Fibroblast of lung (primary cell): ENCODE data around the gene RUNX1. TPM values are rescaled to one million over a fixed set of nuclear protein-coding genes. Genes with fewer than 3 reads are reported as not detected.

ENCODE experiments used
- DNase-seq, 2 donors: peaks; one replicate each; pipeline versions ENCODE4 v3.0.0 to v3.0.0-alpha.2; 2010; ENCODE audit warnings: low read depth in 2 of 2
- H2AFZ ChIP-seq: 2 replicates; pipeline ENCODE4 v1.5.1; 2012; ENCODE audit warnings: low read length, control low read depth, inconsistent platforms
- H3K27ac ChIP-seq: 2 replicates; pipeline ENCODE4 v1.5.1; 2011; ENCODE audit warnings: low read length, control low read depth; ENCODE audit not compliant: insufficient read depth
- H3K27me3 ChIP-seq: 2 replicates; pipeline ENCODE4 v1.5.1; 2011; ENCODE audit warnings: mild to moderate bottlenecking, low read length; ENCODE audit not compliant: control insufficient read depth, insufficient read depth
- H3K36me3 ChIP-seq: 2 replicates; pipeline ENCODE4 v1.5.1; 2011; ENCODE audit warnings: low read length; ENCODE audit not compliant: control insufficient read depth, insufficient read depth
- H3K4me1 ChIP-seq: 2 replicates; pipeline ENCODE4 v1.5.1; 2011; ENCODE audit warnings: low read length; ENCODE audit not compliant: control insufficient read depth, insufficient read depth; ENCODE audit errors: extremely low read depth
- H3K4me2 ChIP-seq: 2 replicates; pipeline ENCODE4 v1.5.1; 2011; ENCODE audit warnings: low read length, control low read depth; ENCODE audit not compliant: insufficient read depth; ENCODE audit errors: extremely low read depth
- H3K4me3 ChIP-seq, 4 experiments: fragments of 200-600 bp in 1 of 4; sonication (generic) in 1 of 4; replicated peaks in 1 of 4; 2 replicates each; pipeline ENCODE4 v1.5.1; 2011 to 2016; ENCODE audit warnings: low read length in 4 of 4, low read depth in 3 of 4, mild to moderate bottlenecking in 3 of 4, control low read depth in 2 of 4, inconsistent platforms in 1 of 4, mixed read lengths in 1 of 4; ENCODE audit not compliant: insufficient read depth in 1 of 4; ENCODE audit errors: control extremely low read depth in 1 of 4
- H3K79me2 ChIP-seq: 2 replicates; pipeline ENCODE4 v1.5.1; 2012; ENCODE audit warnings: mild to moderate bottlenecking, low read length, inconsistent platforms; ENCODE audit not compliant: control insufficient read depth, insufficient read depth
- H3K9ac ChIP-seq: 2 replicates; pipeline ENCODE4 v1.5.1; 2011; ENCODE audit warnings: mild to moderate bottlenecking, low read length, control low read depth; ENCODE audit not compliant: insufficient read depth
- H3K9me3 ChIP-seq: 2 replicates; pipeline ENCODE4 v1.5.1; 2012; ENCODE audit warnings: low read depth, low read length; ENCODE audit not compliant: control insufficient read depth, insufficient read depth
- H4K20me1 ChIP-seq: 2 replicates; pipeline ENCODE4 v1.5.1; 2011; ENCODE audit warnings: low read length; ENCODE audit not compliant: control insufficient read depth, insufficient read depth; ENCODE audit errors: extremely low read depth
- CTCF ChIP-seq, 2 donors: IDR thresholded peaks in 1 of 2; conservative IDR thresholded peaks in 1 of 2; 1 replicate in 1 of 2; 2 replicates in 1 of 2; pipeline ENCODE4 v1.5.1; 2011 to 2012; ENCODE audit warnings: low read length in 2 of 2, control low read depth in 1 of 2, inconsistent platforms in 1 of 2, low read depth in 1 of 2, mild to moderate bottlenecking in 1 of 2
- EZH2 ChIP-seq: IDR thresholded peaks from 2 replicates; pipeline ENCODE4 v1.5.1; 2012; ENCODE audit warnings: low read length, control low read depth, mild to moderate bottlenecking; ENCODE audit errors: missing control alignments
- polyA plus RNA-seq, 2 donors: library from polyadenylated mRNA; depleted of rRNA in 1 of 2; stranded (reverse) in 1 of 2; unstranded in 1 of 2; fragments of >200 nt; gene quantifications; 2 replicates each; pipeline ENCODE4 v1.2.1, GENCODE V29; 2011 to 2012; ENCODE audit warnings: missing spikeins in 1 of 2
- total RNA-seq: library from RNA; depleted of rRNA; stranded (reverse); fragments of >200 nt; gene quantifications from 2 replicates; pipeline ENCODE4 v1.2.1, GENCODE V29; 2014

RUNX1 gene
- total and polyA plus RNA-seq, 2 donors (not counting 1 experiment from before 2014, with no cell fraction given) = 23.1 to 41.6 TPM

DNA sequence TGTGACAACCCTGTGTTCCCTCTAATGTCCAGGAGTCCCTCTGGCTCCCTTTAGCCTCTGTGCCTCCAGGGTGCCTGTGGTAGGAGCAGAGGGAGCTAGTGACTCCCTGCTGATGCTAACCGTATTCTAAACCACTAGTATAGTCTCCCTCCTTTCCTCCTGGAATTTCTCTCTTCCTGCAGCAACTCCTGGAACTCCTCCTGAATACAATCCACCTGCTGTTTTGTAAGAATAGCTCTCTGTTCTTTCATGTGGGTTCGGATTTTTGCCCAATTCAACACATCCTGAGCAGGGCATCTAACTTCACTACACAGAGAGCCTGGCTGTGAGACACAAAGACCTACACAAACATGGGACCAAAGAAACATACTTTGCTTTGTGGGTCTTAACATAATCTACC, 107.9 kb downstream of the RUNX1 start:
- no peak overlapping the region for H3K27ac ChIP-seq
- H2AFZ ChIP-seq = no peak overlapping the region
- no peaks in the 10 kb centered on the region for H3K79me2 ChIP-seq
- H3K9ac ChIP-seq = no peak overlapping the region
- H3K4me2 ChIP-seq = no peak overlapping the region
- TF ChIP-seq CTCF (conservative IDR thresholded peaks at IDR 0.05 in 1 of 2, IDR thresholded peaks at IDR 0.05 in 1 of 2; ENCODE audit: low read depth in 1 of 2, low read length in 2 of 2) = no peak
- no peak for TF ChIP-seq EZH2
- no peaks in the 10 kb centered on the region for H3K9me3 ChIP-seq
- no peaks in the 10 kb centered on the region for H3K36me3 ChIP-seq
- H3K27me3 ChIP-seq = no peaks in the 10 kb centered on the region
- peaks cover 3% of the 10 kb centered on the region for H3K4me1 ChIP-seq
- H3K4me3 ChIP-seq = no peak overlapping the region
- no peak for DNase-seq
- H4K20me1 ChIP-seq = no peaks in the 10 kb centered on the region

DNA sequence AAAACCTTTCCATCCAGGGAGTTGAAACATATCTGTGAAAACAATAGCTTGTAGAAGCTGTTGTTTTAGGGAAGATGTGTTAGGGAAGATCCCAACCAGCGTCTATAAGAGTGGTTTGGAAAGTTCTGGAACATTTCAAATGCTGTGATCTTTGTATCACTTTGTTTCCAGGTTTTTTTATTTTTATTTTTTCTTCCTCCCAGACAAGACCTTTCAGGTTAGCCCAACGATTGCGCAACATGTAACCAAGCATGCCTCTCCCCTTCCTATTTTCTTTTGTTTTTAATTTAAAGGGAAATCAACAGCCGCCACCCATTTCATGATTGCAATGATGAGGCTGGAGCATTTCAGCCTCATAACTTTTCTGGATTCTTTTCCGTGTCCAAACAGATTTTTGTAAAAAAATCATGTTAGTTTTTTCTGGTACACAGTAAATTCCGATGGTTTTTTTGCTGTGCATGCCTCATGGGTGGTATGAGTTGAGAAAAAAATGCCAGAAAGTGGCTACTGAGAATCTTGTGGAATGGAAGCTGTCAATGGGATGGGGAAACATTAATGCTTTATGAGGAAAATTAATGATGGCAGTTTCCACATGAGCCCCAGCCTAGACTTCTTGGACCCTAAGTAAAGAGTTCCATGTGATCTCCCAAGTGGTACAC, 109.3 kb downstream of the RUNX1 start:
- Histone ChIP-seq H3K4me2 (no peak overlapping the region), H3K27ac (no peak overlapping the region), H3K36me3 (no peaks in the 10 kb centered on the region), H3K9ac (no peak overlapping the region), H3K4me3 (no peak overlapping the region), H3K9me3 (no peaks in the 10 kb centered on the region), H2AFZ (no peak overlapping the region), H3K4me1 (peaks cover 5% of the 10 kb centered on the region), H3K27me3 (no peaks in the 10 kb centered on the region), H4K20me1 (no peaks in the 10 kb centered on the region), H3K79me2 (no peaks in the 10 kb centered on the region)
- TF ChIP-seq CTCF (conservative IDR thresholded peaks at IDR 0.05 in 1 of 2, IDR thresholded peaks at IDR 0.05 in 1 of 2; ENCODE audit: low read depth in 1 of 2, low read length in 2 of 2) (no peak), EZH2 (no peak)
- no peak for DNase-seq

DNA sequence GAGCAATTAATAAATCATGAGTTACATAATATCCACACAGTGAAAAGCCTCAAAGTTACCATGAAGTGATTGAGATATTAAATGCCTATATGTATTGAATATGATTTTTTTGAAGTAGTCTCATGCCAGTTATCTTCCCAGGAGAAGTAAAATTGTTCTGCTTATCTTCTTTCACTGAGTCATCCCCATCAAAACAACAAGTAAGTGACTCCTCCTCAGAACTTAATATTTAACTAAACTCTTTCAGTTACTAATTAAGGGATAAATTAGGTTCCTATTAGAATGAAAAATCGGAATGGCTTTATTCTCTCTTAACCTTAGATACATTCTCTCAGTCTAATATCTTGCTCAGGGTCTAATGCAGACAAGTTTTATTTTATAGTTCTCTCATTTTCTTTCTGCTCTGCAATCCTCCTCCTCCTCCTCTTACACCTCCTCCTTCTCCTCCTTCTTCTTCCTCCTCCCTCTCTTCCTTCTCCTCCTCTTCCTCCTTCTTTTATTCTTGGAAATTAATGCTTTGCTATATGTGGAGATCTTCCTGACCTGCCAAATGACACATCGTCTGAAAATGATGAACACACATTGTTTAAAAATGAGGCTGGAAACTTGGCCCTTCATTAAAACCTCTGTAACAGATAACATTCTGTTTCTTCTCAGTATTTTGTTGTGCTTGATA, 110.9 kb downstream of the RUNX1 start:
- H4K20me1 ChIP-seq = no peaks in the 10 kb centered on the region
- no peak overlapping the region for H3K4me3 ChIP-seq
- no peak overlapping the region for H3K4me2 ChIP-seq
- no peak overlapping the region for H2AFZ ChIP-seq
- no peaks in the 10 kb centered on the region for H3K36me3 ChIP-seq
- no peaks in the 10 kb centered on the region for H3K9me3 ChIP-seq
- TF ChIP-seq CTCF (conservative IDR thresholded peaks at IDR 0.05 in 1 of 2, IDR thresholded peaks at IDR 0.05 in 1 of 2; ENCODE audit: low read depth in 1 of 2, low read length in 2 of 2) (no peak), EZH2 (no peak)
- no peak overlapping the region for H3K27ac ChIP-seq
- no peak overlapping the region for H3K9ac ChIP-seq
- peak in 1 of 2 donors; percentile 86 for DNase-seq
- no peaks in the 10 kb centered on the region for H3K27me3 ChIP-seq
- peaks cover 5% of the 10 kb centered on the region for H3K4me1 ChIP-seq
- H3K79me2 ChIP-seq = no peaks in the 10 kb centered on the region
